WTC11 (cell line): ENCODE measurements around the gene DCXR. TPM values are rescaled to one million over a fixed set of nuclear protein-coding genes. Genes with fewer than 3 reads are reported as not detected.

Experiments used
- ATAC-seq: fragments of 200-7000 bp; cut with Tn5 transposase; 2 replicates; pipeline ENCODE4 v1.10.0; 2021; ENCODE audit warnings: mild to moderate bottlenecking, moderate library complexity
- CTCF ChIA-PET: fragments of 300-600 bp; sonication (Branson Sonifier 250); formaldehyde crosslinking; loops from one replicate; lab custom pipeline; 2021; ENCODE audit warnings: antibody characterized with exemption; lab: Charles Lee
- POLR2A ChIA-PET: fragments of 350-600 bp; sonication (Branson Sonifier 250); formaldehyde crosslinking; loops from one replicate; lab custom pipeline; 2021; ENCODE audit warnings: antibody characterized with exemption; lab: Charles Lee
- DNase-seq: peaks from one replicate; pipeline ENCODE4 v3.0.0; 2021; ENCODE audit warnings: low spot score
- H3K27ac Mint-ChIP-seq: 2 replicates; pipeline ENCODE4 v1.8.0; 2021; ENCODE audit warnings: mixed read lengths
- H3K27me3 Mint-ChIP-seq: 2 replicates; pipeline ENCODE4 v1.8.0; 2021; ENCODE audit warnings: low read depth, mild to moderate bottlenecking, moderate library complexity, mixed read lengths
- H3K36me3 Mint-ChIP-seq: 2 replicates; pipeline ENCODE4 v1.8.0; 2021; ENCODE audit warnings: mixed read lengths
- H3K4me1 Mint-ChIP-seq: 2 replicates; pipeline ENCODE4 v1.8.0; 2022; ENCODE audit warnings: mixed read lengths
- H3K4me3 Mint-ChIP-seq: 2 replicates; pipeline ENCODE4 v1.8.0; 2021; ENCODE audit warnings: mild to moderate bottlenecking, moderate library complexity, mixed read lengths
- H3K9me3 Mint-ChIP-seq: 2 replicates; pipeline ENCODE4 v1.8.0; 2021; ENCODE audit warnings: mixed read lengths
- ARID4B ChIP-seq: sonication (generic); formaldehyde crosslinking; IDR thresholded peaks from 2 replicates; pipeline ENCODE4 v1.8.0; 2023; ENCODE audit warnings: missing genetic modification reagents, mild to moderate bottlenecking, borderline replicate concordance
- CBFB ChIP-seq: sonication (generic); formaldehyde crosslinking; IDR thresholded peaks from 2 replicates; pipeline ENCODE4 v1.8.1; 2022; ENCODE audit warnings: mild to moderate bottlenecking, low read depth, missing genetic modification reagents
- FOXJ3 ChIP-seq: sonication (generic); formaldehyde crosslinking; IDR thresholded peaks from 2 replicates; pipeline ENCODE4 v1.9.0; 2021; ENCODE audit warnings: missing genetic modification reagents, mild to moderate bottlenecking, borderline replicate concordance
- FOXP4 ChIP-seq: sonication (generic); formaldehyde crosslinking; IDR thresholded peaks from 2 replicates; pipeline ENCODE4 v1.8.0; 2022; ENCODE audit warnings: mild to moderate bottlenecking, missing genetic modification reagents
- GABPB1 ChIP-seq: sonication (generic); formaldehyde crosslinking; IDR thresholded peaks from 2 replicates; pipeline ENCODE4 v1.8.1; 2023; ENCODE audit warnings: mild to moderate bottlenecking, missing genetic modification reagents
- HMGA2 ChIP-seq: fragments of 250-450 bp; sonication (Bioruptor Pico); IDR thresholded peaks from 2 replicates; pipeline ENCODE4 v1.4.0; 2021; ENCODE audit warnings: mild to moderate bottlenecking, moderate library complexity
- JAZF1 ChIP-seq: fragments of 250-450 bp; sonication (Bioruptor Pico); IDR thresholded peaks from 2 replicates; pipeline ENCODE4 v1.9.0; 2021; ENCODE audit warnings: moderate library complexity, mild to moderate bottlenecking, inconsistent platforms
- JUN ChIP-seq: sonication (generic); formaldehyde crosslinking; IDR thresholded peaks from 2 replicates; pipeline ENCODE4 v1.8.0; 2023; ENCODE audit warnings: mild to moderate bottlenecking, missing genetic modification reagents
- OVOL2 ChIP-seq: fragments of 250-450 bp; sonication (Bioruptor Pico); IDR thresholded peaks from 2 replicates; pipeline ENCODE4 v1.9.0; 2021; ENCODE audit warnings: mild to moderate bottlenecking, borderline replicate concordance
- SMAD3 ChIP-seq: sonication (generic); formaldehyde crosslinking; IDR thresholded peaks from 2 replicates; pipeline ENCODE4 v1.8.0; 2022; ENCODE audit warnings: missing genetic modification reagents, mild to moderate bottlenecking, borderline replicate concordance
- SP1 ChIP-seq: sonication (generic); formaldehyde crosslinking; conservative IDR thresholded peaks from 2 replicates; pipeline ENCODE4 v1.8.1; 2022; ENCODE audit warnings: missing genetic modification reagents
- TEAD4 ChIP-seq: sonication (generic); formaldehyde crosslinking; IDR thresholded peaks from 2 replicates; pipeline ENCODE4 v1.8.0; 2022; ENCODE audit warnings: mild to moderate bottlenecking, missing genetic modification reagents
- USF2 ChIP-seq: sonication (generic); formaldehyde crosslinking; IDR thresholded peaks from 2 replicates; pipeline ENCODE4 v1.8.1; 2023; ENCODE audit warnings: mild to moderate bottlenecking, missing genetic modification reagents, moderate library complexity
- ZNF317 ChIP-seq: sonication (generic); formaldehyde crosslinking; IDR thresholded peaks from 2 replicates; pipeline ENCODE4 v1.8.1; 2023; ENCODE audit warnings: low read depth, mild to moderate bottlenecking, moderate library complexity, missing genetic modification reagents, borderline replicate concordance
- total RNA-seq: library from RNA; stranded (reverse); gene quantifications from 3 replicates; pipeline ENCODE4 v1.2.3, GENCODE V29; 2021
- TF ChIP-seq, protein P1 (sequence below): sonication (generic); formaldehyde crosslinking; IDR thresholded peaks from 2 replicates; pipeline ENCODE4 v1.8.1; 2023; ENCODE audit warnings: mild to moderate bottlenecking, missing genetic modification reagents
- TF ChIP-seq, protein P2 (sequence below): sonication (generic); formaldehyde crosslinking; IDR thresholded peaks from 2 replicates; pipeline ENCODE4 v1.8.1; 2022; ENCODE audit warnings: missing genetic modification reagents, borderline replicate concordance
- TF ChIP-seq, protein P3 (sequence below): fragments of 250-450 bp; sonication (Bioruptor Pico); conservative IDR thresholded peaks from 2 replicates; pipeline ENCODE4 v1.9.0; 2021; ENCODE audit warnings: mild to moderate bottlenecking
- TF ChIP-seq, protein P4 (sequence below): sonication (generic); formaldehyde crosslinking; IDR thresholded peaks from 2 replicates; pipeline ENCODE4 v1.8.0; 2022; ENCODE audit warnings: mild to moderate bottlenecking, missing genetic modification reagents
- TF ChIP-seq, protein P5 (sequence below): sonication (generic); formaldehyde crosslinking; IDR thresholded peaks from 2 replicates; pipeline ENCODE4 v1.8.1; 2022; ENCODE audit warnings: mild to moderate bottlenecking, moderate library complexity, missing genetic modification reagents

DCXR gene
- total RNA-seq, 1 experiment from 2014 or later = 130 TPM

GRCh38 chr17:82082456-82082855 lies 45.0 kb upstream of the DCXR start (continued):
- TF ChIP-seq, protein P1, sequence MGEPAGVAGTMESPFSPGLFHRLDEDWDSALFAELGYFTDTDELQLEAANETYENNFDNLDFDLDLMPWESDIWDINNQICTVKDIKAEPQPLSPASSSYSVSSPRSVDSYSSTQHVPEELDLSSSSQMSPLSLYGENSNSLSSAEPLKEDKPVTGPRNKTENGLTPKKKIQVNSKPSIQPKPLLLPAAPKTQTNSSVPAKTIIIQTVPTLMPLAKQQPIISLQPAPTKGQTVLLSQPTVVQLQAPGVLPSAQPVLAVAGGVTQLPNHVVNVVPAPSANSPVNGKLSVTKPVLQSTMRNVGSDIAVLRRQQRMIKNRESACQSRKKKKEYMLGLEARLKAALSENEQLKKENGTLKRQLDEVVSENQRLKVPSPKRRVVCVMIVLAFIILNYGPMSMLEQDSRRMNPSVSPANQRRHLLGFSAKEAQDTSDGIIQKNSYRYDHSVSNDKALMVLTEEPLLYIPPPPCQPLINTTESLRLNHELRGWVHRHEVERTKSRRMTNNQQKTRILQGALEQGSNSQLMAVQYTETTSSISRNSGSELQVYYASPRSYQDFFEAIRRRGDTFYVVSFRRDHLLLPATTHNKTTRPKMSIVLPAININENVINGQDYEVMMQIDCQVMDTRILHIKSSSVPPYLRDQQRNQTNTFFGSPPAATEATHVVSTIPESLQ (CRISPR knock-in tag) = no peak
- no peak for TF ChIP-seq OVOL2 (CRISPR knock-in tag)
- TF ChIP-seq FOXJ3 = no peak
- TF ChIP-seq FOXP4 (CRISPR knock-in tag) = no peak

GRCh38 chr17:82081966-82082365 lies 44.5 kb upstream of the DCXR start:
- Mint-ChIP-seq H3K27me3 (no peaks in the 10 kb centered on the region), H3K27ac (no peak overlapping the region), H3K9me3 (no peaks in the 10 kb centered on the region), H3K4me1 (no peaks in the 10 kb centered on the region), H3K36me3 (peaks cover 22% of the 10 kb centered on the region), H3K4me3 (no peak overlapping the region)
- ChIA-PET POLR2A (interaction anchor here (1.0 kb wide), 1 partner anchor 49 kb away, joined by 3 read pairs; no protein-coding TSS in a partner anchor), CTCF (interaction anchor here (2.0 kb wide), 1 partner anchor 52 kb away, joined by 8 read pairs; no protein-coding TSS in a partner anchor)
- DNase-seq (no peak), ATAC-seq (no peak)
- no peak for TF ChIP-seq JAZF1
- TF ChIP-seq, protein P2, sequence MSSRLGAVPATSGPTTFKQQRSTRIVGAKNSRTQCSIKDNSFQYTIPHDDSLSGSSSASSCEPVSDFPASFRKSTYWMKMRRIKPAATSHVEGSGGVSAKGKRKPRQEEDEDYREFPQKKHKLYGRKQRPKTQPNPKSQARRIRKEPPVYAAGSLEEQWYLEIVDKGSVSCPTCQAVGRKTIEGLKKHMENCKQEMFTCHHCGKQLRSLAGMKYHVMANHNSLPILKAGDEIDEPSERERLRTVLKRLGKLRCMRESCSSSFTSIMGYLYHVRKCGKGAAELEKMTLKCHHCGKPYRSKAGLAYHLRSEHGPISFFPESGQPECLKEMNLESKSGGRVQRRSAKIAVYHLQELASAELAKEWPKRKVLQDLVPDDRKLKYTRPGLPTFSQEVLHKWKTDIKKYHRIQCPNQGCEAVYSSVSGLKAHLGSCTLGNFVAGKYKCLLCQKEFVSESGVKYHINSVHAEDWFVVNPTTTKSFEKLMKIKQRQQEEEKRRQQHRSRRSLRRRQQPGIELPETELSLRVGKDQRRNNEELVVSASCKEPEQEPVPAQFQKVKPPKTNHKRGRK (CRISPR knock-in tag) = no peak
- TF ChIP-seq, protein P3, sequence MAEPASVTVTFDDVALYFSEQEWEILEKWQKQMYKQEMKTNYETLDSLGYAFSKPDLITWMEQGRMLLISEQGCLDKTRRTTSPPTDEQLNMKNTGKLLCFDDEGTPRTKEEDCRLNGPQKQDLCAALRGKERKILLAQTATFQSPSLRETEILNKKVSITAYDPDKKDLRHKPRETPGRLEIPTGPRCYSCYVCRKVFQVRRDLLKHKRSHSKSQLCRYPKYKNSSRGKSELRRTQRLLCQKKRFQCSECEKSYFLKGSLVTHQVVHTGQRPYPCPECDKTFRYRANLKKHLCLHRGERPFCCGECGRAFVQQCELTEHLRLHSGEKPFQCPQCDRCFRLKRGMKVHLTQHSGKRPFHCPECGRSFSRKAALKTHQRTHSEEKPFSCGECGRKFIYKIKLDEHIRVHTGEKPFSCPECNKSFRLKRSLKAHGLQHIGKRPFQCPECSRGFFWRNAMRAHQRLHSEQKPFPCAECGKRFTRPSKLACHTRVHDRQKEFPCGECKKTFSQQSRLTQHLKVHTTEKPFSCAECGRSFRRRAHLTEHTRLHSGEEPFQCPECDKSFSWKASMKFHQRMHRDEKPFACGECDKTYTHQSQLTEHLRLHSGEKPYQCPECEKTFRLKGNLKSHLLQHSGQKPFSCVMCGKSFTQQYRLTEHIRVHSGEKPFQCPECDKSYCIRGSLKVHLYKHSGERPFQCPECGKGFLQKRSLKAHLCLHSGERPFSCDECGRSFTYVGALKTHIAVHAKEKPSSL (CRISPR knock-in tag) = no peak
- TF ChIP-seq HMGA2 (CRISPR knock-in tag) = no peak
- no peak for TF ChIP-seq SP1 (CRISPR knock-in tag)
- no peak for TF ChIP-seq ZNF317 (CRISPR knock-in tag)
- TF ChIP-seq, protein P4, sequence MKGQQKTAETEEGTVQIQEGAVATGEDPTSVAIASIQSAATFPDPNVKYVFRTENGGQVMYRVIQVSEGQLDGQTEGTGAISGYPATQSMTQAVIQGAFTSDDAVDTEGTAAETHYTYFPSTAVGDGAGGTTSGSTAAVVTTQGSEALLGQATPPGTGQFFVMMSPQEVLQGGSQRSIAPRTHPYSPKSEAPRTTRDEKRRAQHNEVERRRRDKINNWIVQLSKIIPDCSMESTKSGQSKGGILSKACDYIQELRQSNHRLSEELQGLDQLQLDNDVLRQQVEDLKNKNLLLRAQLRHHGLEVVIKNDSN = no peak
- TF ChIP-seq USF2 (CRISPR knock-in tag) = no peak
- TF ChIP-seq SMAD3 (CRISPR knock-in tag) = no peak
- TF ChIP-seq, protein P1 (CRISPR knock-in tag) = no peak
- TF ChIP-seq TEAD4 (CRISPR knock-in tag) = no peak
- no peak for TF ChIP-seq ARID4B (CRISPR knock-in tag)
- no peak for TF ChIP-seq CBFB
- TF ChIP-seq, protein P5, sequence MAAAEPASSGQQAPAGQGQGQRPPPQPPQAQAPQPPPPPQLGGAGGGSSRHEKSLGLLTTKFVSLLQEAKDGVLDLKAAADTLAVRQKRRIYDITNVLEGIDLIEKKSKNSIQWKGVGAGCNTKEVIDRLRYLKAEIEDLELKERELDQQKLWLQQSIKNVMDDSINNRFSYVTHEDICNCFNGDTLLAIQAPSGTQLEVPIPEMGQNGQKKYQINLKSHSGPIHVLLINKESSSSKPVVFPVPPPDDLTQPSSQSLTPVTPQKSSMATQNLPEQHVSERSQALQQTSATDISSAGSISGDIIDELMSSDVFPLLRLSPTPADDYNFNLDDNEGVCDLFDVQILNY (CRISPR knock-in tag) = no peak
- TF ChIP-seq GABPB1 (CRISPR knock-in tag) = no peak
- no peak for TF ChIP-seq JUN (CRISPR knock-in tag)
